Activated CD8-positive, alpha-beta T cell treated with anti-CD3 and anti-CD28 coated beads for 36 hours (primary cell): Measurements from ENCODE around the gene PSD4. TPM values are rescaled to one million over a fixed set of nuclear protein-coding genes. Genes with fewer than 3 reads are reported as not detected.
A peak's percentile ranks its signal among the peaks of the same experiment; 100 is the strongest.

ENCODE experiments used
- ATAC-seq: fragments of 200-7000 bp; cut with Tn5 transposase; one replicate; pipeline ENCODE4 v1.10.0; 2021; ENCODE audit warnings: mild to moderate bottlenecking, moderate library complexity
- CTCF ChIA-PET: fragments of 350-600 bp; sonication (Branson Sonifier 250); formaldehyde crosslinking; loops from one replicate; lab custom pipeline; 2021; ENCODE audit warnings: antibody characterized with exemption; lab: Charles Lee
- POLR2A ChIA-PET: fragments of 350-600 bp; sonication (Branson Sonifier 250); formaldehyde crosslinking; loops from one replicate; lab custom pipeline; 2021; ENCODE audit warnings: antibody characterized with exemption; lab: Charles Lee
- DNase-seq: peaks from one replicate; pipeline ENCODE4 v3.0.0-alpha.2; 2020
- H3K27ac Mint-ChIP-seq: one replicate; pipeline ENCODE4 v1.8.0; 2021; ENCODE audit warnings: mild to moderate bottlenecking, mixed read lengths
- H3K27me3 Mint-ChIP-seq: one replicate; pipeline ENCODE4 v1.8.0; 2021; ENCODE audit warnings: mixed read lengths
- H3K36me3 Mint-ChIP-seq: one replicate; pipeline ENCODE4 v1.8.0; 2021; ENCODE audit warnings: low read depth, mixed read lengths
- H3K4me1 Mint-ChIP-seq: one replicate; pipeline ENCODE4 v1.8.0; 2021; ENCODE audit warnings: low read depth, mixed read lengths
- H3K4me3 Mint-ChIP-seq: one replicate; pipeline ENCODE4 v1.8.0; 2021; ENCODE audit warnings: mild to moderate bottlenecking, moderate library complexity, mixed read lengths
- H3K9me3 Mint-ChIP-seq: one replicate; pipeline ENCODE4 v1.8.0; 2021; ENCODE audit warnings: mixed read lengths
- CTCF ChIP-seq: fragments of 200-600 bp; IDR thresholded peaks from one replicate; pipeline ENCODE4 v1.8.0; 2022; ENCODE audit warnings: antibody characterized with exemption, mild to moderate bottlenecking
- intact Hi-C: fragments of 100-400 bp; cut with micrococcal nuclease; formaldehyde crosslinking; loops from one replicate; pipeline ENCODE4 v1.10.0; 2022
- total RNA-seq, 2 experiments: library from RNA; stranded (reverse); gene quantifications; one replicate each; pipeline ENCODE4 v1.2.3, GENCODE V29; 2021

PSD4 gene
- total RNA-seq, 2 experiments from 2014 or later = 247 to 251 TPM

- Mint-ChIP-seq H3K9me3 (no peaks in the 10 kb centered on the region), H3K4me1 (peaks cover 83% of the 10 kb centered on the region), H3K4me3 (peak overlapping the region; percentile 84), H3K36me3 (peaks cover 88% of the 10 kb centered on the region), H3K27ac (peak overlapping the region; percentile 79), H3K27me3 (no peaks in the 10 kb centered on the region)
- peak; percentile 52 for DNase-seq
- ATAC-seq = peak; percentile 40
- POLR2A ChIA-PET = interaction anchor here (0.6 to 3.0 kb wide), 13 partner anchors 8 to 82 kb away, joined by 3 to 16 read pairs (median 3); no protein-coding TSS in a partner anchor
- intact Hi-C loops = loop anchor here (5.0 kb wide), 1 partner anchor 43 kb away; no protein-coding TSS in a partner anchor
- no peak for TF ChIP-seq CTCF
- CTCF ChIA-PET = interaction anchor here (0.9 to 4.6 kb wide), 15 partner anchors 9 to 190 kb away, joined by 3 to 82 read pairs (median 4); no protein-coding TSS in a partner anchor
These were observed 6.6 kb downstream of the PSD4 start for GRCh38 chr2:113180131-113180946.

GRCh38 chr2:113181258-113182051, 7.7 kb downstream of the PSD4 start:
- ATAC-seq (peak; percentile 10), DNase-seq (no peak)
- ChIA-PET POLR2A (interaction anchor here (0.9 to 3.0 kb wide), 10 partner anchors 9 to 75 kb away, joined by 3 to 16 read pairs (median 5); no protein-coding TSS in a partner anchor), CTCF (interaction anchor here (1.0 to 4.6 kb wide), 10 partner anchors 10 to 103 kb away, joined by 3 to 82 read pairs (median 6); no protein-coding TSS in a partner anchor)
- peak overlapping the region; percentile 79 for H3K27ac Mint-ChIP-seq
- H3K4me1 Mint-ChIP-seq = peaks cover 90% of the 10 kb centered on the region
- TF ChIP-seq CTCF = no peak
- H3K27me3 Mint-ChIP-seq = no peaks in the 10 kb centered on the region
- no peaks in the 10 kb centered on the region for H3K9me3 Mint-ChIP-seq
- intact Hi-C loops = loop anchor here (5.0 kb wide), 1 partner anchor 44 kb away; no protein-coding TSS in a partner anchor
- H3K36me3 Mint-ChIP-seq = peaks cover 88% of the 10 kb centered on the region
- H3K4me3 Mint-ChIP-seq = peak overlapping the region; percentile 84

- peaks cover 83% of the 10 kb centered on the region for H3K36me3 Mint-ChIP-seq
- ChIA-PET CTCF (interaction anchor here (0.8 to 4.6 kb wide), 4 partner anchors 17 to 103 kb away, joined by 3 to 82 read pairs (median 12); no protein-coding TSS in a partner anchor), POLR2A (interaction anchor here (0.6 to 3.0 kb wide), 8 partner anchors 9 to 33 kb away, joined by 3 to 22 read pairs (median 6); partner anchors contain the start of gene PSD4)
These were observed 8.9 kb downstream of the PSD4 start for GRCh38 chr2:113182471-113183260.

More at GRCh38 chr2:113182471-113183260, 8.9 kb downstream of the PSD4 start:
- no peak for TF ChIP-seq CTCF
- intact Hi-C loops = loop anchor here (5.0 kb wide), 1 partner anchor 45 kb away; no protein-coding TSS in a partner anchor
- ATAC-seq (no peak), DNase-seq (no peak)
- Mint-ChIP-seq H3K4me1 (peaks cover 89% of the 10 kb centered on the region), H3K4me3 (no peak overlapping the region), H3K27me3 (no peaks in the 10 kb centered on the region), H3K9me3 (no peaks in the 10 kb centered on the region), H3K27ac (peak overlapping the region; percentile 59)
